HEK293 (cell line): ENCODE data around the gene FGF12.

ENCODE experiments used
- GFI1B ChIP-seq: fragments of 450-650 bp; formaldehyde crosslinking; IDR thresholded peaks from 2 replicates; pipeline ENCODE4 v1.5.1; 2016; ENCODE audit warnings: missing biosample characterization, missing genetic modification characterization
- GLI2 ChIP-seq: fragments of 450-650 bp; formaldehyde crosslinking; IDR thresholded peaks from 2 replicates; pipeline ENCODE4; 2017; ENCODE audit warnings: missing biosample characterization, missing genetic modification characterization, low read depth, borderline replicate concordance
- ZNF404 ChIP-seq: fragments of 450-650 bp; formaldehyde crosslinking; IDR thresholded peaks from 2 replicates; pipeline ENCODE4 v1.5.1; 2017; ENCODE audit warnings: missing biosample characterization, missing genetic modification characterization
- TF ChIP-seq, protein P1 (sequence below): fragments of 450-650 bp; formaldehyde crosslinking; IDR thresholded peaks from 2 replicates; pipeline ENCODE4 v1.5.1; 2017; ENCODE audit warnings: missing biosample characterization, mild to moderate bottlenecking, missing genetic modification characterization, moderate library complexity
- TF ChIP-seq, protein P2 (sequence below): fragments of 450-650 bp; IDR thresholded peaks from 2 replicates; pipeline ENCODE4 v1.5.1; 2018; ENCODE audit warnings: missing biosample characterization, missing genetic modification characterization
- TF ChIP-seq, protein P3 (sequence below): fragments of 450-650 bp; formaldehyde crosslinking; IDR thresholded peaks from 2 replicates; pipeline ENCODE4 v1.5.1; 2016; ENCODE audit warnings: missing biosample characterization, missing genetic modification characterization
- TF ChIP-seq, protein P4 (sequence below): sonication (generic); formaldehyde crosslinking; IDR thresholded peaks from 2 replicates; pipeline ENCODE4 v1.8.1; 2022; ENCODE audit warnings: mild to moderate bottlenecking, moderate library complexity, missing genetic modification reagents

DNA sequence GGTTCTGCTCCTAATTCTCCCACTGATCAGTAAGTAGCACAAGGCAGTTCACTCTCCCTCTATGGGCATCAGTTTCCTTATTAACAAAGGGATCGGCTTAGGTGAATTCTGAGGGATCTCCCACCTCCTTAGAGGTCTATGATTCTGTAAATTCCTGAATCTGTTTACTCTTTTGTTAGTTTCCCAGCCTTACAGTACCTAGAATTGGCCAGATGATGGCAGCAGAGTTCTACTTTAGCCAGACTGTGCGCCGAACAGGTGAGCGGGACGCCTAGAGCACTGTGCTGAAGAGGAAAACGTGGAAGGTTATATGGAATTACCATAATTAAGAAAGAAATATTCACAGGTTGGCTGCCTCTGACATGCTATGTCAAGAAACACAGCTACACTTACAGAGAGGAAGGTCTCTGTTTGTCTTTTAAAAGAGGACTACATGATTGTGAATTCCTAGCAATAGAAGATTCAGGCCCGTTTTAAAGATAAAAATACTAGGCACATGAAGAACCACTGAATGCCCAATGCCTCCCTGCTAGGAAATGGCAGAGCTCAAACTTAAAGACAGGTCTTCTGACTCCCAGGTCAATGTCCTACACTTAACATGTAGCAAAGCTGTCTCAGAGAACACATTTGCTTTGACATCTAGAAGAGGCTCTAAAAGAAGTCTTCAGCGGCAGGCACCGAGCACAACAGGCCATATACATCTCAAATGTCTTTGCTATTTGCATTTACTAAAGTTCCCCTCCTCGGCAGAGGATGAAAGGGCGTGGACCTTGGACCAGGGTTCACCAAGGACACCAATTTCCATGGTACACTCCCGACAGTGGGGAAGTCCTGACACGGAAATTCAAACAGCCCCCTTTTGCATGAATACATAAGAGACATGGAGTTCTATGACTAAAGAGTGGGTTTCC, 259.9 kb downstream of the FGF12 start:
- TF ChIP-seq, protein P1, sequence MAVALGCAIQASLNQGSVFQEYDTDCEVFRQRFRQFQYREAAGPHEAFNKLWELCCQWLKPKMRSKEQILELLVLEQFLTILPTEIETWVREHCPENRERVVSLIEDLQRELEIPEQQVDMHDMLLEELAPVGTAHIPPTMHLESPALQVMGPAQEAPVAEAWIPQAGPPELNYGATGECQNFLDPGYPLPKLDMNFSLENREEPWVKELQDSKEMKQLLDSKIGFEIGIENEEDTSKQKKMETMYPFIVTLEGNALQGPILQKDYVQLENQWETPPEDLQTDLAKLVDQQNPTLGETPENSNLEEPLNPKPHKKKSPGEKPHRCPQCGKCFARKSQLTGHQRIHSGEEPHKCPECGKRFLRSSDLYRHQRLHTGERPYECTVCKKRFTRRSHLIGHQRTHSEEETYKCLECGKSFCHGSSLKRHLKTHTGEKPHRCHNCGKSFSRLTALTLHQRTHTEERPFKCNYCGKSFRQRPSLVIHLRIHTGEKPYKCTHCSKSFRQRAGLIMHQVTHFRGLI (tag by site-specific recombination), result no peak
- TF ChIP-seq, protein P2, sequence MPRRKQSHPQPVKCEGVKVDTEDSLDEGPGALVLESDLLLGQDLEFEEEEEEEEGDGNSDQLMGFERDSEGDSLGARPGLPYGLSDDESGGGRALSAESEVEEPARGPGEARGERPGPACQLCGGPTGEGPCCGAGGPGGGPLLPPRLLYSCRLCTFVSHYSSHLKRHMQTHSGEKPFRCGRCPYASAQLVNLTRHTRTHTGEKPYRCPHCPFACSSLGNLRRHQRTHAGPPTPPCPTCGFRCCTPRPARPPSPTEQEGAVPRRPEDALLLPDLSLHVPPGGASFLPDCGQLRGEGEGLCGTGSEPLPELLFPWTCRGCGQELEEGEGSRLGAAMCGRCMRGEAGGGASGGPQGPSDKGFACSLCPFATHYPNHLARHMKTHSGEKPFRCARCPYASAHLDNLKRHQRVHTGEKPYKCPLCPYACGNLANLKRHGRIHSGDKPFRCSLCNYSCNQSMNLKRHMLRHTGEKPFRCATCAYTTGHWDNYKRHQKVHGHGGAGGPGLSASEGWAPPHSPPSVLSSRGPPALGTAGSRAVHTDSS (tag by site-specific recombination), result no peak
- TF ChIP-seq GFI1B (tag by site-specific recombination) (no peak), GLI2 (tag by site-specific recombination) (no peak), ZNF404 (tag by site-specific recombination) (no peak)
- TF ChIP-seq, protein P3, sequence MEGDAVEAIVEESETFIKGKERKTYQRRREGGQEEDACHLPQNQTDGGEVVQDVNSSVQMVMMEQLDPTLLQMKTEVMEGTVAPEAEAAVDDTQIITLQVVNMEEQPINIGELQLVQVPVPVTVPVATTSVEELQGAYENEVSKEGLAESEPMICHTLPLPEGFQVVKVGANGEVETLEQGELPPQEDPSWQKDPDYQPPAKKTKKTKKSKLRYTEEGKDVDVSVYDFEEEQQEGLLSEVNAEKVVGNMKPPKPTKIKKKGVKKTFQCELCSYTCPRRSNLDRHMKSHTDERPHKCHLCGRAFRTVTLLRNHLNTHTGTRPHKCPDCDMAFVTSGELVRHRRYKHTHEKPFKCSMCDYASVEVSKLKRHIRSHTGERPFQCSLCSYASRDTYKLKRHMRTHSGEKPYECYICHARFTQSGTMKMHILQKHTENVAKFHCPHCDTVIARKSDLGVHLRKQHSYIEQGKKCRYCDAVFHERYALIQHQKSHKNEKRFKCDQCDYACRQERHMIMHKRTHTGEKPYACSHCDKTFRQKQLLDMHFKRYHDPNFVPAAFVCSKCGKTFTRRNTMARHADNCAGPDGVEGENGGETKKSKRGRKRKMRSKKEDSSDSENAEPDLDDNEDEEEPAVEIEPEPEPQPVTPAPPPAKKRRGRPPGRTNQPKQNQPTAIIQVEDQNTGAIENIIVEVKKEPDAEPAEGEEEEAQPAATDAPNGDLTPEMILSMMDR (tag by site-specific recombination), result no peak
- TF ChIP-seq, protein P4, sequence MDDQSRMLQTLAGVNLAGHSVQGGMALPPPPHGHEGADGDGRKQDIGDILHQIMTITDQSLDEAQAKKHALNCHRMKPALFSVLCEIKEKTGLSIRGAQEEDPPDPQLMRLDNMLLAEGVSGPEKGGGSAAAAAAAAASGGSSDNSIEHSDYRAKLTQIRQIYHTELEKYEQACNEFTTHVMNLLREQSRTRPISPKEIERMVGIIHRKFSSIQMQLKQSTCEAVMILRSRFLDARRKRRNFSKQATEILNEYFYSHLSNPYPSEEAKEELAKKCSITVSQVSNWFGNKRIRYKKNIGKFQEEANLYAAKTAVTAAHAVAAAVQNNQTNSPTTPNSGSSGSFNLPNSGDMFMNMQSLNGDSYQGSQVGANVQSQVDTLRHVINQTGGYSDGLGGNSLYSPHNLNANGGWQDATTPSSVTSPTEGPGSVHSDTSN (CRISPR knock-in tag), result no peak
